Measurements from ENCODE around the gene WNK2. TPM values are rescaled to one million over a fixed set of nuclear protein-coding genes. Genes with fewer than 3 reads are reported as not detected.

WNK2 gene
- total RNA-seq, 1 experiment from 2014 or later = 0.07 TPM

DNA sequence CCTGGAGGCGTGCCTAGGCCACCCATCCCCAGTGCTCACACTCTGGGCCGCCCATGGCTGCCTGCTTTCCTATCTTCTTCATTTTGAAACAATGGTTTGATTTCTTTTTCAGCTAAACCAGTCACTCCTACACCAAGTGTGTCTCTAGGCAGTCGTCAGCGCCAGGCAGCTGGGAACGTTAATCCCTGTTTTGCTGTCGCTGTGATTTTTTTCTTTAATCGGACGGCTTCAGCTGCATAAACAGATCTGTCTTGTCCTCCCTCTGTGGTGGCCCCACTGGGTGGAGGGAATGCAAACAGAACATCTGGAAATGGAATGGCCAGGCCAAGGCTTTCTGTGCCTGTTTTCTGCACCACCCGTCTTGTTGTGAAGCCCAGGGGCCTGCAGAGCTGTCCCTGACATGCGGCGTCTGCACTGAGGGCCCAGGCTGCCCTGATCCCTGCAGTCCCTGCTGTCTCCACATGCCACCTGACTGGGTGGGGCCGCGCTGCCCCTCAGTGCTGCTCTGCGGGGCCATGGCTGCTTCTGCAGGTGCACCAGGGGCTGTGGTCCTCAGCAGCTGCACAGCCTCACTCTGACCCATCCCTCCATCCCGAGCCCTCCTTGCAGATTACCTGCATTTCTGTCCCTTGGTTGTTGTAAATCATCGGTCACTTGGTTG lies 51.5 kb downstream of the WNK2 start:
- H3K4me1 Mint-ChIP-seq (ENCODE audit: insufficient read depth, unreplicated experiment) = no peaks in the 10 kb centered on the region
- no peak for TF ChIP-seq CTCF (IDR thresholded peaks at IDR 0.05; ENCODE audit: unreplicated experiment)
- no peak for DNase-seq (ENCODE audit: unreplicated experiment)
- H3K27me3 Mint-ChIP-seq (ENCODE audit: insufficient read depth, unreplicated experiment) = peaks cover 18% of the 10 kb centered on the region
- POLR2A ChIA-PET = no interaction called here
- no peak overlapping the region for H3K4me3 Mint-ChIP-seq (ENCODE audit: unreplicated experiment)
- intact Hi-C loops (cut with micrococcal nuclease) = no loop called here
- H3K36me3 Mint-ChIP-seq (ENCODE audit: insufficient read depth, unreplicated experiment) = no peaks in the 10 kb centered on the region
- H3K9me3 Mint-ChIP-seq (ENCODE audit: unreplicated experiment) = no peaks in the 10 kb centered on the region
- CTCF ChIA-PET = interaction anchor here (0.8 kb wide), 1 partner anchor 67 kb away, joined by 3 read pairs; no protein-coding TSS in a partner anchor
- no peak overlapping the region for H3K27ac Mint-ChIP-seq (ENCODE audit: low read depth, unreplicated experiment)
- no TSS peak for BruUV-seq (replicated peaks)

- no peak overlapping the region for H3K4me3 Mint-ChIP-seq (ENCODE audit: unreplicated experiment)
- BruUV-seq (replicated peaks) = no TSS peak
- peaks cover 17% of the 10 kb centered on the region for H3K27me3 Mint-ChIP-seq (ENCODE audit: insufficient read depth, unreplicated experiment)
- H3K4me1 Mint-ChIP-seq (ENCODE audit: insufficient read depth, unreplicated experiment) = no peaks in the 10 kb centered on the region
- CTCF ChIA-PET = no interaction called here
- DNase-seq (ENCODE audit: unreplicated experiment) = no peak
- no peaks in the 10 kb centered on the region for H3K9me3 Mint-ChIP-seq (ENCODE audit: unreplicated experiment)
- no peak overlapping the region for H3K27ac Mint-ChIP-seq (ENCODE audit: low read depth, unreplicated experiment)
- intact Hi-C loops (cut with micrococcal nuclease) = no loop called here
- TF ChIP-seq CTCF (IDR thresholded peaks at IDR 0.05; ENCODE audit: unreplicated experiment) = no peak
- POLR2A ChIA-PET = interaction anchor here (0.6 kb wide), 1 partner anchor 81 kb away, joined by 3 read pairs; no protein-coding TSS in a partner anchor
- H3K36me3 Mint-ChIP-seq (ENCODE audit: insufficient read depth, unreplicated experiment) = no peaks in the 10 kb centered on the region
These were observed 52.7 kb downstream of the WNK2 start for GRCh38 chr9:93236541-93237206.

GRCh38 chr9:93237540-93237939 lies 53.6 kb downstream of the WNK2 start:
- no TSS peak for BruUV-seq (replicated peaks)
- no peaks in the 10 kb centered on the region for H3K4me1 Mint-ChIP-seq (ENCODE audit: insufficient read depth, unreplicated experiment)
- H3K9me3 Mint-ChIP-seq (ENCODE audit: unreplicated experiment) = no peaks in the 10 kb centered on the region
- intact Hi-C loops (cut with micrococcal nuclease) = no loop called here
- POLR2A ChIA-PET = interaction anchor here (0.6 kb wide), 1 partner anchor 40 kb away, joined by 3 read pairs; no protein-coding TSS in a partner anchor
- H3K27me3 Mint-ChIP-seq (ENCODE audit: insufficient read depth, unreplicated experiment) = peaks cover 8% of the 10 kb centered on the region
- H3K36me3 Mint-ChIP-seq (ENCODE audit: insufficient read depth, unreplicated experiment) = no peaks in the 10 kb centered on the region
- CTCF ChIA-PET = no interaction called here
- H3K4me3 Mint-ChIP-seq (ENCODE audit: unreplicated experiment) = no peak overlapping the region
- no peak overlapping the region for H3K27ac Mint-ChIP-seq (ENCODE audit: low read depth, unreplicated experiment)
- DNase-seq (ENCODE audit: unreplicated experiment) = no peak
- TF ChIP-seq CTCF (IDR thresholded peaks at IDR 0.05; ENCODE audit: unreplicated experiment) = no peak

DNA sequence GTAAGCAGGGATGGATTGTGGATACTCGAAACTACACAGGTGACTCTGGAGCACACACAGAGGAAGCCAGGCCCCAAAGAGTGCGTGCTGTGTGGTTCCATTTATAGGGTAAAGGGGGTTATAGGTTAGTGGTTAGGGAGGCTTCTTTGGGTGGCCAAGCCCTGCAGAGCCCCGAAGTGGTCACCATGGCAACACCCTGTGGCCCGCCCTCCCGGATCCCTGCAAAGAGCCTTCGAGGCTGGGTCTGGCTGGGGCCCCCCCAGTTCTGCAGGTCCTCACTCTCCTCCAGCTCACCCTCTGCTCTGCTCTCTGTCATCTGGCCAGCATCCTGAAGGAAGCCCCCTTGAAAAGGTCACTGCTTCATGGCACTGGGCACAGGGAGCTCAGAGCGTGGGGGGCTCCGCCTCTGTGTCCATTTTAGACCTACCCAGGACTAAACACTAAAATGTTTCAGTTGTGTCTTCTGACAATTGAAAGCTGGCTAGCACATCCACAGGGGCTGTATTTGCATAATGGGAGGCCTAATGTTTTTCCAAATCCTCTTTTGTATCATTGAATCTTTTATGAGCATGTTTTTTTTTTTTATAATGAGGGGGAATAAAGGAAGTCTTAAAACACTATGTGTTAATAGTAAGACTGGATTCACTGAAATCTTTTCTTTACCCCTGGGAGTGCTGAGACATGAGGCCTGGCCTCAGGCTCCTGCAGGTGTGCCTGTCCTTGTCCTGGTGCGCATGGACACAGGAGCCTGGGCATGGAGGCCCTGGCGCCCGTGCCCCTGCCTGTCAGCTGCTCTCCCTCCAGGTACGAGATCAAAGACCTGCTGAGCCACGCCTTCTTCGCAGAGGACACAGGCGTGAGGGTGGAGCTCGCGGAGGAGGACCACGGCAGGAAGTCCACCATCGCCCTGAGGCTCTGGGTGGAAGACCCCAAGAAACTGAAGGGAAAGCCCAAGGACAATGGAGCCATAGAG lies 55.3 kb downstream of the WNK2 start:
- CTCF ChIA-PET = no interaction called here
- Mint-ChIP-seq H3K27ac (ENCODE audit: low read depth, unreplicated experiment) (no peak overlapping the region), H3K9me3 (ENCODE audit: unreplicated experiment) (no peaks in the 10 kb centered on the region), H3K27me3 (ENCODE audit: insufficient read depth, unreplicated experiment) (no peaks in the 10 kb centered on the region), H3K4me3 (ENCODE audit: unreplicated experiment) (no peak overlapping the region), H3K4me1 (ENCODE audit: insufficient read depth, unreplicated experiment) (no peaks in the 10 kb centered on the region), H3K36me3 (ENCODE audit: insufficient read depth, unreplicated experiment) (no peaks in the 10 kb centered on the region)
- intact Hi-C loops (cut with micrococcal nuclease) = no loop called here
- no peak for DNase-seq (ENCODE audit: unreplicated experiment)
- POLR2A ChIA-PET = no interaction called here
- BruUV-seq (replicated peaks) = no TSS peak
- no peak for TF ChIP-seq CTCF (IDR thresholded peaks at IDR 0.05; ENCODE audit: unreplicated experiment)

Data from MCF 10A (cell line).